ENCODE results near the gene SLC29A1.

The SLC29A1 gene

DNA sequence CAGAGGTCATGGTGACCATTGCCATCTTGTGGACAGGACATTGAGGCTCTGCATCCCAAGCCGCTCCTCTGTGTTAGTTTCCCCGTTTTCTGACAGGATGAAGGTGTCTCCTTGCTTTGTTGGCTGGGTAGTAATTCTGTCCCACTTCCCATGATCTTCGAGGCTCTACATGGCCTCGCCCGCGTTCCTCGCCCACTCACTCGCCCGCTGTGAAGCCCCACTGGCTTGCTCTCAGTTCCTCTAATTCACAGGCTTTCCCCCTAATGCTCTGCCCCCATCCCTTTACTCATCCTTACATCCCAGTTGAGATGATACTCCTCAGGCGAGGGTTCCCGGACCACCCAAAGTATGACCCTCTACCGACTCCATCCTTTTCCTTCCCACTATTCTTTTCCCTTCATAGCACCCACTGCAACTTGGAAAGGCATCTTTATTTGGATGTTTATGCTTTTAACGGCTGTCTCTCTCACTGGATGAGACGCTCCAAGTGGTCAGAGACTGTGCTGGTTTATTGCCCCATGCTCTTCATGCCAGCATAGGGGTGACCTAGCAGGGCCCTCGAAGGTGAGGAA is 34.4 kb downstream of the SLC29A1 start:
- Histone ChIP-seq H3K27ac (ENCODE audit: poor library complexity, severe bottlenecking) (peak overlapping the region; percentile 81), H3K27me3 (ENCODE audit: insufficient read depth, poor library complexity, severe bottlenecking) (no peaks in the 10 kb centered on the region), H3K4me1 (ENCODE audit: insufficient read depth, poor library complexity, severe bottlenecking) (peaks cover 8% of the 10 kb centered on the region), H3K4me3 (ENCODE audit: severe bottlenecking) (peak overlapping the region; percentile 80), H3K36me3 (ENCODE audit: low read depth) (peaks cover 33% of the 10 kb centered on the region), H3K9me3 (ENCODE audit: severe bottlenecking) (no peaks in the 10 kb centered on the region)
- DNase-seq (ENCODE audit: low spot score), result no peak
- no peak for ATAC-seq (ENCODE audit: low read depth)
- TF ChIP-seq, protein P1, sequence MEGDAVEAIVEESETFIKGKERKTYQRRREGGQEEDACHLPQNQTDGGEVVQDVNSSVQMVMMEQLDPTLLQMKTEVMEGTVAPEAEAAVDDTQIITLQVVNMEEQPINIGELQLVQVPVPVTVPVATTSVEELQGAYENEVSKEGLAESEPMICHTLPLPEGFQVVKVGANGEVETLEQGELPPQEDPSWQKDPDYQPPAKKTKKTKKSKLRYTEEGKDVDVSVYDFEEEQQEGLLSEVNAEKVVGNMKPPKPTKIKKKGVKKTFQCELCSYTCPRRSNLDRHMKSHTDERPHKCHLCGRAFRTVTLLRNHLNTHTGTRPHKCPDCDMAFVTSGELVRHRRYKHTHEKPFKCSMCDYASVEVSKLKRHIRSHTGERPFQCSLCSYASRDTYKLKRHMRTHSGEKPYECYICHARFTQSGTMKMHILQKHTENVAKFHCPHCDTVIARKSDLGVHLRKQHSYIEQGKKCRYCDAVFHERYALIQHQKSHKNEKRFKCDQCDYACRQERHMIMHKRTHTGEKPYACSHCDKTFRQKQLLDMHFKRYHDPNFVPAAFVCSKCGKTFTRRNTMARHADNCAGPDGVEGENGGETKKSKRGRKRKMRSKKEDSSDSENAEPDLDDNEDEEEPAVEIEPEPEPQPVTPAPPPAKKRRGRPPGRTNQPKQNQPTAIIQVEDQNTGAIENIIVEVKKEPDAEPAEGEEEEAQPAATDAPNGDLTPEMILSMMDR (IDR thresholded peaks at IDR 0.05; ENCODE audit: poor library complexity, severe bottlenecking), result peak; percentile 78

DNA sequence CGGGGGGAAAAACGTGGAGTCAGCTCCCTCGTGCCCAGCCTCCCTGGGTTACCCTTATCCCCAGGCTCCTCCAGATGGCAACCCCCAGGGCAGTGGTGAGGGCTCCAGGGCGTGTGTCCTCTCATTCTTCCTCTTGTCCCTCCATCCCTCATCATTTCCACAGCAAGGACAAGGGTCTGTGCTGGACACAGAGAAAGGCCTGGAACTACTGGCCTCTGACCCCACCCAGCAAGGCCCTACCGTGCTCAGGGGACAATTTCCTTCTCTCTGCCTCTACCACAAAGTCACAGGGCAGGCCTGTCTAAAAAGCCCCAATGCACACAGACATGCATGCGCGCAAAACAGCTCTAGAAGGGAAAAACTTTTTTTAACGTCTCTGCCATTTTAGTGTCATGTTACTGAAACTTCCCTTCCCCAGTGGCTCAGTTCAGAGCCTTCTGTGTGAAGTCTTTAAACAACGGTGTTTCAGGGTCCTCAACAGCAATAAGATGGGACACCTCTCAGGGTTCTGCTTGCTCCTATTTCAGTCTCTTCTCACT is 35.0 kb downstream of the SLC29A1 start:
- Histone ChIP-seq H3K9me3 (ENCODE audit: severe bottlenecking) (no peaks in the 10 kb centered on the region), H3K27ac (ENCODE audit: poor library complexity, severe bottlenecking) (peak overlapping the region; percentile 81), H3K36me3 (ENCODE audit: low read depth) (peaks cover 27% of the 10 kb centered on the region), H3K4me1 (ENCODE audit: insufficient read depth, poor library complexity, severe bottlenecking) (peaks cover 13% of the 10 kb centered on the region), H3K27me3 (ENCODE audit: insufficient read depth, poor library complexity, severe bottlenecking) (no peaks in the 10 kb centered on the region), H3K4me3 (ENCODE audit: severe bottlenecking) (no peak overlapping the region)
- TF ChIP-seq, protein P1 (IDR thresholded peaks at IDR 0.05; ENCODE audit: poor library complexity, severe bottlenecking), result no peak
- DNase-seq (ENCODE audit: low spot score), result no peak
- no peak for ATAC-seq (ENCODE audit: low read depth)

DNA sequence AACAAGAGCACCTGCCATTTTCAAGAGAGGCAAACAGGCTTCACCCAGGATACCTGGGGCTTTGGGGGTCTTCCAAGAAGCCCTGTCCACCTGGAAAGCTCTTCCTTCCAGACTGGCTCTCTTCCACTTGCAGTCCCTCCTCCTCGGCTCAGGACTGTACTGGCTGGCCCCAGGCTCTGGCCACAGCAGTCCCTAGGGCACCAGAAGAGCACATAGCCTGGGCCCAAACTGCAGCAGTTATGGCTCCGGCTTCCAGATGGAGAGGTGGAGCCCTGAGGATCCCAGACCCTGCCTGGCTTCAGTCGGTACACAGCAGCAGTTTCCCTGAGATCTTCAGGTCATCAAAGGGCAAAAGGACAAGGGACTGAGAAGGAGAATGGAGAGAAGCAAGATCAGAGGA is 35.5 kb downstream of the SLC29A1 start:
- ATAC-seq (ENCODE audit: low read depth) (no peak), DNase-seq (ENCODE audit: low spot score) (no peak)
- no peak overlapping the region for H3K27ac ChIP-seq (ENCODE audit: poor library complexity, severe bottlenecking)
- no peak overlapping the region for H3K4me3 ChIP-seq (ENCODE audit: severe bottlenecking)
- H3K4me1 ChIP-seq (ENCODE audit: insufficient read depth, poor library complexity, severe bottlenecking), result peaks cover 19% of the 10 kb centered on the region
- H3K9me3 ChIP-seq (ENCODE audit: severe bottlenecking), result no peaks in the 10 kb centered on the region
- no peaks in the 10 kb centered on the region for H3K27me3 ChIP-seq (ENCODE audit: insufficient read depth, poor library complexity, severe bottlenecking)
- H3K36me3 ChIP-seq (ENCODE audit: low read depth), result peaks cover 22% of the 10 kb centered on the region
- TF ChIP-seq, protein P1 (IDR thresholded peaks at IDR 0.05; ENCODE audit: poor library complexity, severe bottlenecking), result no peak

DNA sequence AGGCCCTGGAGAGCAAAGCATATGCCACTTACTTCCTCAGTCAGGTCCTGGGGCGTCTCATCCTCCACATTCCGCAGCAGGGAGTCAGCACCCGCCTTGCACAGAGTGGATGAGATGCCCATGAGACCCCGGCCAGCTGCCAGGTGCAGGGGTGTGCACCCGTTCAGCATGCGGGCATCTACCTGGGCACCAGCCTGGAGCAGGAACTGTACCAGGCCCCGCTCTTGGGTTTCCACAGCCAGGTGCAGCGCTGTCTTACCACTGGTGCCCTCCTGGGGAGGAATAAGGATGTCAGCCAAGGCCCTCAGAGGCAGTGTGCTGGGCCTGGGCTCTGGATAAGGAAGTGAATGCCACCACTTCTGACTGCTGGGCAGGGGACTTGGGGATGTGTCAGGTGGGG is 36.6 kb downstream of the SLC29A1 start:
- no peaks in the 10 kb centered on the region for H3K9me3 ChIP-seq (ENCODE audit: severe bottlenecking)
- no peak for ATAC-seq (ENCODE audit: low read depth)
- H3K27ac ChIP-seq (ENCODE audit: poor library complexity, severe bottlenecking), result no peak overlapping the region
- H3K27me3 ChIP-seq (ENCODE audit: insufficient read depth, poor library complexity, severe bottlenecking), result no peaks in the 10 kb centered on the region
- H3K4me3 ChIP-seq (ENCODE audit: severe bottlenecking), result no peak overlapping the region
- peaks cover 25% of the 10 kb centered on the region for H3K4me1 ChIP-seq (ENCODE audit: insufficient read depth, poor library complexity, severe bottlenecking)
- DNase-seq (ENCODE audit: low spot score), result no peak
- peaks cover 11% of the 10 kb centered on the region for H3K36me3 ChIP-seq (ENCODE audit: low read depth)
- TF ChIP-seq, protein P1 (IDR thresholded peaks at IDR 0.05; ENCODE audit: poor library complexity, severe bottlenecking), result no peak
